GM10266 (cell line): ENCODE measurements around the gene QSOX1.

Experiments used
- DNase-seq: peaks from one replicate; pipeline ENCODE4 v3.0.0; 2012; ENCODE audit errors: extremely low spot score
- TF ChIP-seq, protein P1 (sequence below): IDR thresholded peaks from 2 replicates; pipeline ENCODE4 v1.5.1; 2012; ENCODE audit warnings: mild to moderate bottlenecking, low read depth; ENCODE audit not compliant: control insufficient read depth, insufficient read depth; ENCODE audit errors: missing control alignments

The QSOX1 gene

DNA sequence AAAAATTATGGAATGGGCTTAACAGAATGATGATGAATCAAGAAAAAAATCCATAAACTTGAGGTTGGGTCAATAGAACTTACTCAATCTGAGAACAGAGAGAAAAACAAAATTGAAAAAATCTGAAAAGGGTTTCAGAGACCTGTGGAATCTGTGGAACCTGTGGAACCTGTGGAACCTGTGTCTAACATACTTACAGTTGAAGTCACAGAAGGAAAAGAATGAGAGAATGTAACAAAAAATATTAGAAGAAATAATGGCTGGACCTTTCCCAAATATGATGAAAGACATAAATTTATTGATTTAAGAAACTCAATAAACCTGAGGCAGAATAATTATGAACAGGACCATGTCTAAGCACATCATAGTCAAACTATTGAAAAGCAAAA, 17.7 kb upstream of the QSOX1 start:
- no peak for DNase-seq
- TF ChIP-seq, protein P1, sequence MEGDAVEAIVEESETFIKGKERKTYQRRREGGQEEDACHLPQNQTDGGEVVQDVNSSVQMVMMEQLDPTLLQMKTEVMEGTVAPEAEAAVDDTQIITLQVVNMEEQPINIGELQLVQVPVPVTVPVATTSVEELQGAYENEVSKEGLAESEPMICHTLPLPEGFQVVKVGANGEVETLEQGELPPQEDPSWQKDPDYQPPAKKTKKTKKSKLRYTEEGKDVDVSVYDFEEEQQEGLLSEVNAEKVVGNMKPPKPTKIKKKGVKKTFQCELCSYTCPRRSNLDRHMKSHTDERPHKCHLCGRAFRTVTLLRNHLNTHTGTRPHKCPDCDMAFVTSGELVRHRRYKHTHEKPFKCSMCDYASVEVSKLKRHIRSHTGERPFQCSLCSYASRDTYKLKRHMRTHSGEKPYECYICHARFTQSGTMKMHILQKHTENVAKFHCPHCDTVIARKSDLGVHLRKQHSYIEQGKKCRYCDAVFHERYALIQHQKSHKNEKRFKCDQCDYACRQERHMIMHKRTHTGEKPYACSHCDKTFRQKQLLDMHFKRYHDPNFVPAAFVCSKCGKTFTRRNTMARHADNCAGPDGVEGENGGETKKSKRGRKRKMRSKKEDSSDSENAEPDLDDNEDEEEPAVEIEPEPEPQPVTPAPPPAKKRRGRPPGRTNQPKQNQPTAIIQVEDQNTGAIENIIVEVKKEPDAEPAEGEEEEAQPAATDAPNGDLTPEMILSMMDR, result no peak

DNA sequence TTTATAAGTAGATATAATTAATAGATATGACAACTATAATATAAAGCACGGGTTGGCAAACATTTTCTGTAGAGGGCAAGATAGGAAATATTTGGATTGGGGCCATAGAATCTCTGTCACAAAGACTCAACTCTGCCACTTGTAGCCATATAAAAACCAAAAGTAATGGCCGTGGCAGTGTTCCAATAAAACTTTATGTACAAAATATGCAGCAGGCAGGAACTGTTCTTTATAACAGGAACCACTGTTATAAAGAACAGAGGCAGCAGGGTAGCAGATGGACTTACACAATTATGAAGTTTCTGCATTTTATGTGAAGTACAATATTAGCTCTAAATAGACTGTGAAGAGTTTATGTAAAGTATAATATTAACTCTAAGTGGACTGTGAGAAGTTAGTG, 16.9 kb upstream of the QSOX1 start:
- TF ChIP-seq, protein P1, result no peak
- DNase-seq, result no peak

DNA sequence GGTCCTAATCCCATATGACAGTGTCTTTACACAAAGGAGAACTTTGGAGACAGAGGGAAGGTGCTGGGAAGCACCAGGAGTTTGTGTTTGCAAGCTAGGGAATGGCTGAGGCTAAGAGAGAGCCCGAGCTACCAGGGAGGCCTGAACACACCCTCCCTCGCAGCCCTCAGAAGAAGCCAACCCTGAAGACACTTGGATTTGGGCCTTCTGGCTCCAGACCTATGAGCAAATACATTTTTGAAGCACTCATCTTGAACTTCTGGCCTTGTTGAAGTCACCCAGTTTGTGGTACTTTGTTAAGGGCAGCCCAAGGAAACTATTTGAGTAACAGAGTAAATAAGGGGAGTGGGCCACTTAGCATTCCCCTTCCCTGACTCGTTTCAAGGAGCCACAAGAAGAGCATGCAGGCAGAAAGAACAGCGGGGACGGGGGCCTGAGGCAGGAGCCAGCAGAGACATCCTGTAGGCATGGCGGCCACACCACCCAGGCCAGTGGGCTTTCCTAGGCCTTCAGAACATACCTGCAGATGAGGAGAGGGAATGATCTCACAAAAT, 13.2 kb upstream of the QSOX1 start:
- TF ChIP-seq, protein P1, result no peak
- no peak for DNase-seq

DNA sequence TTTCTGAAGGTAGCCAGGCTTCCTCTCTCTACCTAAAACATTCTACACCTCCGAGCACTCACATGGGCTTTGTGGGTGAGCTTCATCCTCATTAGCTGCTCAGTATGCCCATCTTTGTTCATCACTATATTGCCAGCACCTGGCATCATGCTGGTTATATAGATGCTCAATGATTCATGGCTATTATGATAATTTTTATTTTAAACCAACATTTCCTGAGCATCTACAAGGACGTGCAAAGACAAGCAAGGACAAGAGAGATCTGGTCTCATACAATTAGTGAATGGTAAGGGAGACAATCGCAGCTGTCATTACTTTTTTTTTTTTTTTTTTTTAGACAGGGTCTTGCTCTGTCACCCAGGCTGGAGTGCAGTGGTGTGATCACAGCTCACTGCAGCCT, 11.3 kb upstream of the QSOX1 start:
- TF ChIP-seq, protein P1, result no peak

DNA sequence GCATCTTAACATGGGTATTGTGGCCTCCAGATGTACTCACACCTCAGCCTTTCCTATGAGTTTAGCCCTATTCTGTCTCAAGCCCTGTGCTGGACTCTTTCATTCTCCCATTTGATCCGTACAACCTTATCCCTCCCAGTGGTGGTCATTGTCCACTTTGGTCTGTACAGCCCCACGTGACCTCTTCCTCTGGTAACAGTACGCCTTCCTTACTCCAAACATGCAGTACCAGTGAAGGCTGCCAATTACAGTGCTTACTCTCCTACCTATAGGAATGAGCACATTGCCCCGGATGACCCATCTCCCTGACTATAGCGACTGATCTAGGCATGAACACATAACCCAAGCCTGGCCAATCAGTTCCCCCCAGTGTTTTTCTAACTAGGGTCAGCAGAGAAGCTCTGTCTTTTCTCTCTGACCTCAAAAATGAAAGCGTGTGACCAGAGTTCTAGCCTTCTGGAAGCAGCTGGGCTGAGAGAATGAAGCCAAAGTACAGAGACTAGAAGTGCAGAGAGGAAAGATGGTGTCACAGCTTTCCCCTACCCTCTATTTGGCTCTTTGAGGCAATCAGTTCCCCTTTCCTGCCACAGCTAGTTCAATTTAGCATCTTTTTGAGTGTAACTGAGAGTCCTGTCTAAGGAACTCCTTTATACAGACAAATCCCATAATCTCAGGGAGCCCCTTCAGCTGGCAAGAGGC, 9.9 kb upstream of the QSOX1 start:
- DNase-seq, result no peak
- TF ChIP-seq, protein P1, result no peak

More for the DNA sequence above, 11.3 kb upstream of the QSOX1 start:
- no peak for DNase-seq

DNA sequence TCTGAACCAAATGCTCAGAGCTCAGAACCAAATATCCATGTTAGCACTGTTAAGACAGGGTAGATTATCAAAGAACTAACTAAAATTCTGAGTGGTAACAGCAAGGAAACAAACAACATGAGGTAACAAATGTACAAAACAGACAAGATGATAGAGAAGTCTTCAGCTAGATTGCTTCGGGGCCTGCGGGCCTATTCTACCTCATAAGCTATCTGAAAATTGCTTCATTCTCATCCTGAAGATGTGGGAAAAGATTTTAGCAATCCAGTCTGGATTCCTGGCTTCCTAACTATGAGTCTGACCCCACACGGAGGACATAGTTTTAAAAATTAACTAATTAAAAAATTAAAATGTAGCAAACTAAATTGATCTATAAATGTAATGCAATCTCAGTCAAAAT, 9.2 kb upstream of the QSOX1 start:
- TF ChIP-seq, protein P1, result no peak
- DNase-seq, result no peak

GRCh38 chr1:180150982-180151381, 3.7 kb upstream of the QSOX1 start:
- no peak for DNase-seq

More at GRCh38 chr1:180150982-180151381, 3.7 kb upstream of the QSOX1 start:
- TF ChIP-seq, protein P1, result no peak
